ENCODE results near the gene SLC2A11. TPM values are rescaled to one million over a fixed set of nuclear protein-coding genes. Genes with fewer than 3 reads are reported as not detected.
A peak's percentile ranks its signal among the peaks of the same experiment; 100 is the strongest.

The SLC2A11 gene
- total RNA-seq, 4 donors from 2014 or later, result 17.5 to 30.0 (median 24.3) TPM

GRCh38 chr22:23891726-23892125, 34.1 kb downstream of the SLC2A11 start:
- TF ChIP-seq, protein P1, sequence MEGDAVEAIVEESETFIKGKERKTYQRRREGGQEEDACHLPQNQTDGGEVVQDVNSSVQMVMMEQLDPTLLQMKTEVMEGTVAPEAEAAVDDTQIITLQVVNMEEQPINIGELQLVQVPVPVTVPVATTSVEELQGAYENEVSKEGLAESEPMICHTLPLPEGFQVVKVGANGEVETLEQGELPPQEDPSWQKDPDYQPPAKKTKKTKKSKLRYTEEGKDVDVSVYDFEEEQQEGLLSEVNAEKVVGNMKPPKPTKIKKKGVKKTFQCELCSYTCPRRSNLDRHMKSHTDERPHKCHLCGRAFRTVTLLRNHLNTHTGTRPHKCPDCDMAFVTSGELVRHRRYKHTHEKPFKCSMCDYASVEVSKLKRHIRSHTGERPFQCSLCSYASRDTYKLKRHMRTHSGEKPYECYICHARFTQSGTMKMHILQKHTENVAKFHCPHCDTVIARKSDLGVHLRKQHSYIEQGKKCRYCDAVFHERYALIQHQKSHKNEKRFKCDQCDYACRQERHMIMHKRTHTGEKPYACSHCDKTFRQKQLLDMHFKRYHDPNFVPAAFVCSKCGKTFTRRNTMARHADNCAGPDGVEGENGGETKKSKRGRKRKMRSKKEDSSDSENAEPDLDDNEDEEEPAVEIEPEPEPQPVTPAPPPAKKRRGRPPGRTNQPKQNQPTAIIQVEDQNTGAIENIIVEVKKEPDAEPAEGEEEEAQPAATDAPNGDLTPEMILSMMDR (IDR thresholded peaks at IDR 0.05), result no peak
- no peak for TF ChIP-seq POLR2A (IDR thresholded peaks at IDR 0.05)
- H3K4me1 ChIP-seq, result peaks cover 13 to 20% of the 10 kb centered on the region in 2 donors
- 92 to 98% methylated on average over 7 of the region's 7 CpGs for WGBS, 2 donors
- DNase-seq, result no peak
- no peak overlapping the region for H3K4me3 ChIP-seq (replicated peaks in 1 of 3)
- H3K27ac ChIP-seq, result no peak overlapping the region
- intact Hi-C loops (cut with DNase I), result no loop called here
- H3K36me3 ChIP-seq, result peaks cover under 1 to 6% of the 10 kb centered on the region in 2 donors
- H3K9me3 ChIP-seq, result no peaks in the 10 kb centered on the region
- H3K27me3 ChIP-seq, result no peaks in the 10 kb centered on the region

GRCh38 chr22:23892130-23892529, 34.5 kb downstream of the SLC2A11 start:
- H3K27me3 ChIP-seq, result no peaks in the 10 kb centered on the region
- H3K9me3 ChIP-seq, result no peaks in the 10 kb centered on the region
- no peak for DNase-seq
- peaks cover 13 to 22% of the 10 kb centered on the region in 2 donors for H3K4me1 ChIP-seq
- H3K4me3 ChIP-seq (replicated peaks in 1 of 3), result no peak overlapping the region
- H3K36me3 ChIP-seq, result peaks cover 4 to 10% of the 10 kb centered on the region in 2 donors
- H3K27ac ChIP-seq, result no peak overlapping the region
- WGBS, 2 donors, result 91 to 97% methylated on average over 2 of the region's 2 CpGs
- intact Hi-C loops (cut with DNase I), result no loop called here
- no peak for TF ChIP-seq POLR2A (IDR thresholded peaks at IDR 0.05)
- TF ChIP-seq, protein P1 (IDR thresholded peaks at IDR 0.05), result no peak

GRCh38 chr22:23892706-23893105, 35.0 kb downstream of the SLC2A11 start:
- Histone ChIP-seq H3K27me3 (no peaks in the 10 kb centered on the region), H3K4me3 (replicated peaks in 1 of 3) (no peak overlapping the region), H3K9me3 (no peaks in the 10 kb centered on the region), H3K4me1 (peaks cover 13 to 23% of the 10 kb centered on the region in 2 donors), H3K36me3 (peaks cover 9 to 11% of the 10 kb centered on the region in 2 donors), H3K27ac (no peak overlapping the region)
- DNase-seq, result no peak
- TF ChIP-seq, protein P1 (IDR thresholded peaks at IDR 0.05), result no peak
- no peak for TF ChIP-seq POLR2A (IDR thresholded peaks at IDR 0.05)
- intact Hi-C loops (cut with DNase I), result no loop called here
- WGBS, 2 donors, result 54 to 86% methylated on average over 4 of the region's 4 CpGs

- no peaks in the 10 kb centered on the region for H3K9me3 ChIP-seq
- WGBS, 2 donors, result 20 to 28% methylated on average over 11 of the region's 11 CpGs
- DNase-seq, result no peak
- H3K4me1 ChIP-seq, result peaks cover 13 to 29% of the 10 kb centered on the region in 2 donors
- peaks cover 9 to 11% of the 10 kb centered on the region in 2 donors for H3K36me3 ChIP-seq
- TF ChIP-seq, protein P1 (IDR thresholded peaks at IDR 0.05), result no peak
- TF ChIP-seq POLR2A (IDR thresholded peaks at IDR 0.05), result no peak
- H3K4me3 ChIP-seq (replicated peaks in 1 of 3), result peak overlapping the region; percentile 46 to 92 (median 57)
- H3K27me3 ChIP-seq, result no peaks in the 10 kb centered on the region
- intact Hi-C loops (cut with DNase I), result no loop called here
- peak overlapping the region; percentile 94 to 98 (median 96) for H3K27ac ChIP-seq
These were observed 35.7 kb downstream of the SLC2A11 start for GRCh38 chr22:23893121-23893944.

All from thyroid gland (tissue), 4 donors.